Panc1 (cell line): Measurements from ENCODE around the gene ASNS. TPM values are rescaled to one million over a fixed set of nuclear protein-coding genes. Genes with fewer than 3 reads are reported as not detected.

ENCODE experiments used
- ATAC-seq: fragments of 200-7000 bp; cut with Tn5 transposase; 2 replicates; pipeline ENCODE4 v1.9.1; 2020; ENCODE audit warnings: mild to moderate bottlenecking, moderate library complexity
- BruUV-seq: library from RNA; stranded (reverse); fragments of 400-500 nt; replicated peaks from 2 replicates; lab custom pipeline; 2021; lab: Mats Ljungman, UMichigan
- CTCF ChIA-PET: fragments of 300-600 bp; sonication (Branson Sonifier 250); formaldehyde crosslinking; loops from one replicate; lab custom pipeline; 2022; ENCODE audit warnings: antibody characterized with exemption; lab: Charles Lee
- POLR2A ChIA-PET: fragments of 300-600 bp; sonication (Branson Sonifier 250); formaldehyde crosslinking; loops from one replicate; lab custom pipeline; 2022; ENCODE audit warnings: antibody characterized with exemption; lab: Charles Lee
- DNase-seq: peaks from one replicate; pipeline ENCODE4 v3.0.0-alpha.2; 2010; ENCODE audit warnings: low read depth, low spot score
- H3K27ac ChIP-seq: 2 replicates; pipeline ENCODE4 v1.5.1; 2011; ENCODE audit warnings: mild to moderate bottlenecking, low read length, inconsistent platforms
- H3K27me3 ChIP-seq: fragments of 200-500 bp; sonication (Bioruptor generic); 2 replicates; pipeline ENCODE4 v1.6.0; 2014; ENCODE audit warnings: low read length, inconsistent platforms; ENCODE audit not compliant: control insufficient read depth, insufficient read depth
- H3K36me3 ChIP-seq: fragments of 200-500 bp; sonication (Bioruptor generic); 2 replicates; pipeline ENCODE4 v1.5.1; 2014; ENCODE audit warnings: inconsistent platforms, mild to moderate bottlenecking, low read length, moderate library complexity; ENCODE audit not compliant: control insufficient read depth, insufficient read depth
- H3K4me1 ChIP-seq: 2 replicates; pipeline ENCODE4 v1.5.1; 2011; ENCODE audit warnings: inconsistent platforms, mild to moderate bottlenecking, low read length, moderate library complexity; ENCODE audit not compliant: control insufficient read depth, insufficient read depth
- H3K4me3 ChIP-seq, 2 experiments: 2 replicates each; pipeline ENCODE4 v1.5.1; 2011 to 2012; ENCODE audit warnings: low read depth in 2 of 2, low read length in 2 of 2, mild to moderate bottlenecking in 2 of 2, inconsistent platforms in 1 of 2, moderate library complexity in 1 of 2
- H3K9me3 ChIP-seq: fragments of 200-500 bp; sonication (Bioruptor generic); 2 replicates; pipeline ENCODE4 v1.5.1; 2014; ENCODE audit warnings: low read depth, mild to moderate bottlenecking, inconsistent platforms, low read length, moderate library complexity; ENCODE audit not compliant: control insufficient read depth, insufficient read depth
- CTCF ChIP-seq: fragments of 450-650 bp; IDR thresholded peaks from 2 replicates; pipeline ENCODE4 v1.5.1; 2017; ENCODE audit warnings: mild to moderate bottlenecking
- POLR2AphosphoS5 ChIP-seq: IDR thresholded peaks from 2 replicates; pipeline ENCODE4 v1.6.1; 2012; ENCODE audit warnings: mild to moderate bottlenecking, low read depth, low read length, moderate library complexity
- REST ChIP-seq, 2 experiments: IDR thresholded peaks; 2 replicates each; pipeline ENCODE4 v1.6.1; 2011 to 2012; ENCODE audit warnings: low read depth in 2 of 2, control low read depth in 1 of 2, low read length in 1 of 2, mild to moderate bottlenecking in 1 of 2, moderate library complexity in 1 of 2; ENCODE audit not compliant: insufficient read depth in 1 of 2
- SIN3A ChIP-seq: IDR thresholded peaks from 2 replicates; pipeline ENCODE4 v1.6.1; 2012; ENCODE audit warnings: low read depth, mild to moderate bottlenecking, low read length, moderate library complexity, borderline replicate concordance; ENCODE audit not compliant: insufficient read depth
- TCF7L2 ChIP-seq: IDR thresholded peaks from 2 replicates; pipeline ENCODE4 v1.6.1; 2011; ENCODE audit warnings: mild to moderate bottlenecking, low read depth, low read length, inconsistent platforms
- in situ Hi-C: cut with HindIII; loops from 2 replicates; pipeline ENCODE4 v1.10.0; 2016; ENCODE audit warnings: low sequenced_read_pairs, low pct_unique_long_range_greater_than_20kb
- intact Hi-C: fragments of 100-400 bp; cut with micrococcal nuclease; formaldehyde crosslinking; loops from one replicate; pipeline ENCODE4 v1.10.0; 2022; ENCODE audit not compliant: unreplicated experiment
- total RNA-seq: library from RNA; stranded (reverse); gene quantifications from one replicate; pipeline ENCODE4 v1.2.1, GENCODE V29; 2021; ENCODE audit not compliant: unreplicated experiment

The ASNS gene
- total RNA-seq, 1 experiment from 2014 or later = 91.4 TPM

GRCh38 chr7:97873606-97874005, 1.4 kb upstream of the ASNS start:
- ATAC-seq = no peak
- TF ChIP-seq POLR2AphosphoS5 (no peak), CTCF (no peak), REST (IDR thresholded peaks at IDR 0.05; ENCODE audit: insufficient read depth in 1 of 2, low read depth in 2 of 2, low read length in 1 of 2) (no peak), TCF7L2 (no peak), SIN3A (no peak)
- ChIA-PET POLR2A (no interaction called here), CTCF (no interaction called here)
- Histone ChIP-seq H3K36me3 (no peaks in the 10 kb centered on the region), H3K27ac (no peak overlapping the region), H3K4me1 (peaks cover 8% of the 10 kb centered on the region; the same call in 1 of the 2 replicates), H3K4me3 (no peak overlapping the region), H3K9me3 (no peaks in the 10 kb centered on the region), H3K27me3 (no peaks in the 10 kb centered on the region)
- intact Hi-C loops = loop anchor here (5.0 kb wide), 1 partner anchor 54 kb away; no protein-coding TSS in a partner anchor
- DNase-seq = no peak
- BruUV-seq = no TSS peak
- in situ Hi-C loops = no loop called here

- in situ Hi-C loops = no loop called here
- POLR2A ChIA-PET = interaction anchor here (0.7 kb wide), 1 partner anchor 23 kb away, joined by 3 read pairs; no protein-coding TSS in a partner anchor
These were observed 566 bp downstream of the ASNS start for GRCh38 chr7:97871659-97872024.

More at GRCh38 chr7:97871659-97872024, 566 bp downstream of the ASNS start:
- no peaks in the 10 kb centered on the region for H3K27me3 ChIP-seq
- peak overlapping the region; percentile 91 to 92 for H3K4me3 ChIP-seq
- H3K4me1 ChIP-seq = peaks cover 8% of the 10 kb centered on the region; the same call in 1 of the 2 replicates
- intact Hi-C loops = loop anchor here (5.0 kb wide), 1 partner anchor 56 kb away; no protein-coding TSS in a partner anchor
- no TSS peak for BruUV-seq
- no peak for TF ChIP-seq SIN3A
- no peak for TF ChIP-seq TCF7L2
- no peak for TF ChIP-seq REST (IDR thresholded peaks at IDR 0.05; ENCODE audit: insufficient read depth in 1 of 2, low read depth in 2 of 2, low read length in 1 of 2)
- no peak for TF ChIP-seq POLR2AphosphoS5
- TF ChIP-seq CTCF = no peak
- no peaks in the 10 kb centered on the region for H3K36me3 ChIP-seq
- ATAC-seq (peak; percentile 39), DNase-seq (no peak)
- H3K9me3 ChIP-seq = no peaks in the 10 kb centered on the region
- peak overlapping the region; percentile 74; the same call in 1 of the 2 replicates for H3K27ac ChIP-seq
- CTCF ChIA-PET = no interaction called here
